SK-N-SH treated with all-trans-retinoic acid at 6 μM for 48 hours (cell line): ENCODE results near the gene SNX21.

Source experiments
- ATAC-seq: fragments of 200-7000 bp; cut with Tn5 transposase; 3 replicates; pipeline ENCODE4 v1.9.1; 2020; ENCODE audit warnings: mild to moderate bottlenecking, moderate library complexity
- ARNTL ChIP-seq: fragments of 450-650 bp; formaldehyde crosslinking; IDR thresholded peaks from 2 replicates; pipeline ENCODE4 v1.5.0; 2020; ENCODE audit warnings: low read depth, mild to moderate bottlenecking, moderate library complexity, borderline replicate concordance
- BACH2 ChIP-seq: fragments of 250-450 bp; sonication (Bioruptor Pico); IDR thresholded peaks from 2 replicates; pipeline ENCODE4 v1.9.0; 2021; ENCODE audit warnings: mild to moderate bottlenecking, borderline replicate concordance
- CREB5 ChIP-seq: fragments of 250-450 bp; sonication (Bioruptor Pico); IDR thresholded peaks from 2 replicates; pipeline ENCODE4 v1.5.1; 2020; ENCODE audit warnings: low read depth, mild to moderate bottlenecking, moderate library complexity
- CSDC2 ChIP-seq: fragments of 250-450 bp; sonication (Bioruptor Pico); IDR thresholded peaks from 2 replicates; pipeline ENCODE4 v1.5.0; 2020; ENCODE audit warnings: mild to moderate bottlenecking, moderate library complexity
- CSRNP3 ChIP-seq: fragments of 250-450 bp; sonication (Bioruptor Pico); IDR thresholded peaks from 2 replicates; pipeline ENCODE4 v1.5.1; 2021; ENCODE audit warnings: mild to moderate bottlenecking, moderate library complexity
- ESRRG ChIP-seq: fragments of 250-450 bp; sonication (Bioruptor Pico); IDR thresholded peaks from 2 replicates; pipeline ENCODE4 v1.6.1; 2021; ENCODE audit warnings: mild to moderate bottlenecking
- GLIS3 ChIP-seq: fragments of 250-450 bp; sonication (Bioruptor Pico); IDR thresholded peaks from 2 replicates; pipeline ENCODE4 v1.5.0; 2020; ENCODE audit warnings: mild to moderate bottlenecking, moderate library complexity
- ISL1 ChIP-seq: fragments of 250-450 bp; sonication (Bioruptor Pico); IDR thresholded peaks from 2 replicates; pipeline ENCODE4 v2.1.2; 2022; ENCODE audit warnings: mild to moderate bottlenecking, moderate library complexity
- OSR1 ChIP-seq: fragments of 250-450 bp; sonication (Bioruptor Pico); IDR thresholded peaks from 2 replicates; pipeline ENCODE4 v1.8.0; 2022; ENCODE audit warnings: moderate library complexity, mild to moderate bottlenecking, inconsistent platforms
- PATZ1 ChIP-seq: fragments of 250-450 bp; sonication (Bioruptor Pico); IDR thresholded peaks from 2 replicates; pipeline ENCODE4 v1.8.0; 2020; ENCODE audit warnings: mild to moderate bottlenecking, moderate library complexity, borderline replicate concordance
- POU6F1 ChIP-seq: fragments of 250-450 bp; sonication (Bioruptor Pico); IDR thresholded peaks from 2 replicates; pipeline ENCODE4 v1.8.0; 2021; ENCODE audit warnings: low read depth, mild to moderate bottlenecking, moderate library complexity, borderline replicate concordance
- RARB ChIP-seq: fragments of 250-450 bp; sonication (Bioruptor Pico); IDR thresholded peaks from 2 replicates; pipeline ENCODE4 v1.8.0; 2021; ENCODE audit warnings: mild to moderate bottlenecking, moderate library complexity
- SNAI2 ChIP-seq: fragments of 250-450 bp; sonication (Bioruptor Pico); IDR thresholded peaks from 2 replicates; pipeline ENCODE4 v1.5.0; 2020; ENCODE audit warnings: mild to moderate bottlenecking, moderate library complexity
- TCF4 ChIP-seq: fragments of 250-450 bp; sonication (Bioruptor Pico); IDR thresholded peaks from 2 replicates; pipeline ENCODE4 v1.8.0; 2021; ENCODE audit warnings: mild to moderate bottlenecking, moderate library complexity, borderline replicate concordance
- TOX ChIP-seq: fragments of 250-450 bp; sonication (Bioruptor Pico); IDR thresholded peaks from 2 replicates; pipeline ENCODE4 v1.8.0; 2021; ENCODE audit warnings: mild to moderate bottlenecking, moderate library complexity, borderline replicate concordance
- TSHZ2 ChIP-seq: fragments of 250-450 bp; sonication (Bioruptor Pico); IDR thresholded peaks from 2 replicates; pipeline ENCODE4 v1.5.0; 2020; ENCODE audit warnings: mild to moderate bottlenecking, moderate library complexity
- ZC3H10 ChIP-seq: fragments of 250-450 bp; sonication (Bioruptor Pico); IDR thresholded peaks from 2 replicates; pipeline ENCODE4 v1.5.1; 2021; ENCODE audit warnings: mild to moderate bottlenecking, moderate library complexity
- ZFP3 ChIP-seq: fragments of 250-450 bp; sonication (Bioruptor Pico); IDR thresholded peaks from 2 replicates; pipeline ENCODE4 v1.5.0; 2020; ENCODE audit warnings: mild to moderate bottlenecking, moderate library complexity
- ZFP30 ChIP-seq: fragments of 450-650 bp; formaldehyde crosslinking; IDR thresholded peaks from 2 replicates; pipeline ENCODE4 v1.5.0; 2022; ENCODE audit warnings: mild to moderate bottlenecking, moderate library complexity
- ZNF565 ChIP-seq: fragments of 450-650 bp; formaldehyde crosslinking; conservative IDR thresholded peaks from 2 replicates; pipeline ENCODE4 v1.5.0; 2020; ENCODE audit warnings: low read depth, mild to moderate bottlenecking, moderate library complexity
- ZNF70 ChIP-seq: fragments of 450-650 bp; formaldehyde crosslinking; IDR thresholded peaks from 2 replicates; pipeline ENCODE4 v1.5.0; 2020; ENCODE audit warnings: mild to moderate bottlenecking, moderate library complexity
- ZNF8 ChIP-seq: fragments of 450-650 bp; formaldehyde crosslinking; IDR thresholded peaks from 2 replicates; pipeline ENCODE4 v1.5.0; 2020; ENCODE audit warnings: mild to moderate bottlenecking, moderate library complexity

SNX21 gene

GRCh38 chr20:45841407-45842129, 8.0 kb downstream of the SNX21 start:
- TF ChIP-seq ZFP3 (no peak), TCF4 (CRISPR knock-in tag) (no peak), POU6F1 (CRISPR knock-in tag) (no peak), RARB (no peak), TOX (CRISPR knock-in tag) (no peak), CSDC2 (CRISPR knock-in tag) (no peak), ARNTL (CRISPR knock-in tag) (no peak), TSHZ2 (no peak), CREB5 (CRISPR knock-in tag) (no peak), ZFP30 (CRISPR knock-in tag) (no peak), ISL1 (CRISPR knock-in tag) (no peak), BACH2 (CRISPR knock-in tag) (no peak), CSRNP3 (CRISPR knock-in tag) (no peak), ESRRG (CRISPR knock-in tag) (no peak), SNAI2 (no peak), OSR1 (no peak), GLIS3 (CRISPR knock-in tag) (no peak), ZNF565 (CRISPR knock-in tag) (no peak)
- ATAC-seq: no peak

GRCh38 chr20:45842169-45842812, 8.7 kb downstream of the SNX21 start:
- no peak; the same call in 2 of the 3 replicates for ATAC-seq
- TF ChIP-seq PATZ1 (CRISPR knock-in tag): no peak
- no peak for TF ChIP-seq ZNF8 (CRISPR knock-in tag)
- no peak for TF ChIP-seq ARNTL (CRISPR knock-in tag)
- TF ChIP-seq ZNF565 (CRISPR knock-in tag): no peak
- no peak for TF ChIP-seq CSDC2 (CRISPR knock-in tag)
- no peak for TF ChIP-seq GLIS3 (CRISPR knock-in tag)
- no peak for TF ChIP-seq ZNF70 (CRISPR knock-in tag)
- TF ChIP-seq SNAI2: no peak
- TF ChIP-seq BACH2 (CRISPR knock-in tag): no peak
- TF ChIP-seq TSHZ2: no peak
- no peak for TF ChIP-seq ZC3H10 (CRISPR knock-in tag)
- no peak for TF ChIP-seq RARB
- TF ChIP-seq TOX (CRISPR knock-in tag): no peak
